Caki2 (cell line): ENCODE measurements around the gene DCTN1. TPM values are rescaled to one million over a fixed set of nuclear protein-coding genes. Genes with fewer than 3 reads are reported as not detected.
"Not testable (repeated sequence)": the region's sequence is repeated elsewhere in the genome, so short reads cannot be mapped to it uniquely, and the experiment has no call there.

Source experiments
- DNase-seq: peaks from one replicate; pipeline ENCODE4 v3.0.0-alpha.2; 2015; ENCODE audit warnings: low read depth
- in situ Hi-C: cut with HindIII; loops from 2 replicates; pipeline ENCODE4 v1.10.0; 2016; ENCODE audit warnings: low sequenced_read_pairs, low pct_unique_long_range_greater_than_20kb, mixed read lengths
- total RNA-seq: library from RNA; depleted of rRNA; stranded (reverse); fragments of >200 nt; shearing (Covaris generic); gene quantifications from 2 replicates; pipeline ENCODE4 v1.2.3, GENCODE V29; 2014; ENCODE audit warnings: low replicate concordance; rRNA removed

Gene DCTN1
- total RNA-seq: 117 TPM in 2 replicates

DNA sequence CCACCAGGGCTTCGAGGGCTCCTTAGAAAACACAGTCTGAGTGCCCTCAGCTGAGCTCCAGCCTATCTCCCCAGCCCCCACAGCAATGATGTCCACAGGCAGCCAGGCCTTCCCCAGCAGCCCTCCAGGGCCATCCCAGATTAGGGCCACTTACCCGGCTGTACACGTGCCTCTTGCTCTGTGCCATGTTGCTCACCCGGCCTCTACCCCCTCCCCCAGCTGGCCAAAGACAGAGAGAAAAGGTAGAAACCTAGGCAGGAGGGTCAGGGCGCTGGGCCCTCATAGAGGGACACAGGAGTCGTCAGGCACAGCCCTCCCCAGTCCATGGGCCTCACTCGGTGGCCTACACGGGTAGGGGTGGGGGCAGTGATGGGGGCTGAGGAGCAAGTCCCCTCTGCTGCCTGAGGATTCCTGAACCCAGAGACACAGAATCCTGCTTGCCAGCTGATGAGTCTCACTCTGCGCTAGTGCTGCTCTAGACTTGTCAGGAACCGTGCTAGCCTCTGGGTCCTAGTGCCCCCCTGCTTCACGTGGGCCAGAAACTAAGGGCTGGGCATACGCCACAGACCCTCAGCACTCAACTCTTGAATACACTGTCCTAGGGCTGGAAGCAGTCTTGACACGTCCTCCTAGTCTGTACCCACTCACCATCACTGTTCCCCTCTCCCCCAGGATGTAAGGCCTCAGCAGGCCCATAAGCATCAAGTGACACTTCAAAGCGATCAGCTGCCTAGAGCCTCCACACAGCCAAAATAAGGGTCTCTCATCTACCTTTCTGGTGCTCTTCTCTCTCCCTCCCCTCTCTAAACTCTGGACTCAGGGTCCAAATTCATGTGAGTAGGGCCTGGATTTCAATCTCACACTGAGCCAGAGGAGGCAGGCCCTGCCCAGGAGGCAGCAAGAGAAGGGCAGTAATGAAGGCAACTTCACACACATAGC is at the start of gene DCTN1:
Gene DCTN1, minus strand, starts transcription at position 461 of the 939 bp plus-strand sequence. Its CDS starts 274 bp downstream, at position 187.
- peak; percentile 19 for DNase-seq
- in situ Hi-C loops: no loop called here

DNA sequence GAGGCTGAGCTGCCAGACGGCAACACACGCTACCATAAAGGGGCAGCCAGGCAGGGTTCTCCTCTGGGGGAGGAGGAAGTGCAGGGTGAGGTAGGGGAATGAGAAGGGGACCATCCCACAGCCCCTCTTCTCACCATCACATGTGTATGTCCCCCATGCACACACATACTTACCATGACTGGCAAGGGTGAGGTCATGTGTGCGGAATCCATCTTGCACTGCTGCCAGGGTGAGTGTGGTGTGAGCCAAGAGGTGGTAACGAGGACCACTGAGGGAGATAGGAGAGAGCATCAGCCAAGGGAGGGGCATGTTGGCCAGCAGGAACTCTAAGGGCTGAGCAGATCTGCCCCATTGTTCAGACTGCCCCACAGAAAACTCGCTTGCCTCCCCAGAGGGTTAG is 48.6 kb upstream of the DCTN1 start:
- in situ Hi-C loops: no loop called here

DNA sequence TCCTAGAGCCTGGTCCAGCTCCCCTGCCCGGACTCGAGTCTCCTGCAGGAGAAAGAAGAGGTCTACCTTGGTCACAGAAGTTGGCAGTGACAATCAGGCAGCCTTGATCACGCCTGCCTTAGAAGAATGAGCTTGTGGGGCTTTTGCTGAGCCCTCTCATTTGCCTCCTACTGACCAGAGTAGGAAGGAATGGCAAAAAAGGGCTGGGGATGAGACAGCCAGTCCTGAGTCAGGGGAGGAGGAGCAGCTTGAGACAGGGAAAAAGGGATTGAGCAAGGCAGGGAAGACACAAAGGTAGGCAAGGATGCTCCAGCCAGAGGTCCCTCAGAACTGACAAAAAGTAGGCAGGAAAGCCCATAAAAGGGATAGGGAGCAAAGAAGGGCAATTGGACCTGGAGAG is 47.4 kb upstream of the DCTN1 start:
- no peak for DNase-seq
- in situ Hi-C loops: no loop called here

More for the DNA sequence above, 48.6 kb upstream of the DCTN1 start:
- DNase-seq: no peak

DNA sequence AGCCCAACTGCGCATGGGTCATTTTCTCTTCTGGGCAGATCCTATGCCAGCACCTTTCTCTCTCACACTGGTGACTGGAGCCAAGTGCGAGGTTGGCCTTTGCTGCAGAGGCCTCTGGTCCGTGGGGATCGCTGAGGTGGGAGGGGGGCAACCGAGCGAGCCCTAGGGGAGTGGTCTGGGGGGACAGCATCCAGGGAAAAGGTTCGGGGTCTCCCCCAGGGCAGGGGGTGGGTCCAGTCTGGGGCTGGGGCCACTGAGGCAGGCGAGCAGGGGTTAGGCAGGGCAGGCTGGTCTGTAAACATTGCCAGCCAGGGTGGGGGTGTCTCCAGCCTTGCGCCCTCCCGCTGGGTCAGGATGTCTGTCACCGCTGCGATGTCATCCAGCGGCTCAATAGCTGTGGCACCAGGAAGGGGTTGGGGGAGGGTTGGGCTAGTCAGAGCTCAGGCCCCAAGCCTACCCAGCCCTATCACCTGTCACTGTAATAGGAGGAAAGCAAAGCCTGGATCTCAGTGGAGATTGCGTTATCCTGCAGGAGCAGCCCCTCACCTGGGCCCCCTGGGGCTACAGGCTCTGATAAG is 46.2 kb upstream of the DCTN1 start:
- in situ Hi-C loops: no loop called here

DNA sequence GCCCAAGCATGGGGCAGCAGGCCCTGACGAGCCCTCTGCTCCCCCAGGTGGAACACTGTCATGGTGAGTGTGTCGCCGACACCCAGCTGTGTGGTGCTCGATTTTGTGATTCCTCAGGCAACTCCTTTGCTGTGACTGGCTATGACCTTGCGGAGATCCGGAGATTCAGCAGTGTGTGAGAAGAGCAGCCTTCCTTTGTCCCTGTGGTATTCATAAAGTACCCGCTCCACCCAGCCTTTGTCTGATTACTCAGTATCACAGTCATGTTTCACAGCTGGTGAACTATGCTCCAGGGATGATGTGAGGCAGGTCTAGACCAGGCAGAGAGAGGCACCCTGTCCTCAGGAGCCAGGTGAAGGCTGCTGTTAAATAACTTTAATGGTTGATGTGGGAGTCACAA is 45.4 kb upstream of the DCTN1 start:
- DNase-seq: peak; percentile 59
- in situ Hi-C loops: no loop called here

More for the DNA sequence above, 46.2 kb upstream of the DCTN1 start:
- DNase-seq: no peak

DNA sequence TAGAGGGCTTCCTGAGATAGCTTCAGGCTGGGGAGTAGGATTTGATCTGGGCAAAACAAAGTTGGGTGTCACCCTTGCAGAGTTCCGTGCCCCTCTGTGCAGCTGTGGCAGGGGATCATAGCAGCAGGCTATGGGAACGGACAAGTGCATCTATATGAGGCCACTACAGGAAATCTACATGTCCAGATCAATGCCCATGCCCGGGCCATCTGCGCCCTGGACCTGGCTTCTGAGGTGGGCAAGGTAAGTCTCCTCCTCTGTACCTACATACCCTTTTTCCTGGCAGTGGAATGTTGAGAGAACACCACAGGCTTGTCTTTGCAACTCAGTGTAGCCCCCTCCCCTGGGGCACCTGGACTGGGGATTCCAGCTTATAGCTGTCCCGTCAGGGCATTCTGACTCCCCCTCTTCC is 44.9 kb upstream of the DCTN1 start:
- DNase-seq: no peak
- in situ Hi-C loops: no loop called here

DNA sequence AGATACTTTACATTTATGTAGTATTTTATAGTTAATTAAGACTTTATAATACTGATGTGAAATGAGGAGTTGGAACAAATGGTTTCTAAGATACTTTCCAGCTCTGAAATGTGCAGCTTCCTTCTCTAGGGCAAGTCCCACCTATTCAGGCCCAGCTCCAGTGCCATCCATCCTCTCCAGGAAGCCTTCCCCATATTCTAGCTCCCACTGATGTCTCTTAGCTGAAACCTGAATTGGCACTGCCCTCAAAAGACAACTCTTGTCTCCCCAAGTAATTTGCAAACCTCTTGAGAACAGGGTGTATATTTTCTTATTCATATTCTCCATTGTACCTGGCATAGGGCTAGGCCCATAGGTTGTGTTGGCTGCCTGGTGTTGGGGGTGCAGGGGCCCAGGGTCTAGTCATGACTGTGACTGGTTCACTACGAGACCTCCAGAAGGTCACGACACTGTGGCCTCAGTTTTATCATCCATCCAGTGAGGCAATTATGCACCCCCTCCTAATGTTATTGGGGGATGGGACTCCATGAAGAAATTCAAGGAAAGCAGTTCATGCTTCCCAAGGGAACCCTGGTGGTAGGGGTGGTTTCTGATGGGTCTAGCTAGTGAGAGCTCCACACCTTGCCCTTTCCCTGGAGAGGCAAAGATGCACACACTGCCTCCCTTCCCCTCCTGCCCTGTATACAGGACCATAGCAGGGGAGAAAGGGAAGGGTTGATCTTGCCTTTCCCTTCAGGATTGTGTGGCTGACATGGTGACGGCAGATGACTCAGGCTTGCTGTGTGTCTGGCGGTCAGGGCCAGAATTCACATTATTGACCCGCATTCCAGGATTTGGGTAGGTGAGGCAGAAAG is 44.3 kb upstream of the DCTN1 start:
- DNase-seq: no peak
- in situ Hi-C loops: no loop called here

DNA sequence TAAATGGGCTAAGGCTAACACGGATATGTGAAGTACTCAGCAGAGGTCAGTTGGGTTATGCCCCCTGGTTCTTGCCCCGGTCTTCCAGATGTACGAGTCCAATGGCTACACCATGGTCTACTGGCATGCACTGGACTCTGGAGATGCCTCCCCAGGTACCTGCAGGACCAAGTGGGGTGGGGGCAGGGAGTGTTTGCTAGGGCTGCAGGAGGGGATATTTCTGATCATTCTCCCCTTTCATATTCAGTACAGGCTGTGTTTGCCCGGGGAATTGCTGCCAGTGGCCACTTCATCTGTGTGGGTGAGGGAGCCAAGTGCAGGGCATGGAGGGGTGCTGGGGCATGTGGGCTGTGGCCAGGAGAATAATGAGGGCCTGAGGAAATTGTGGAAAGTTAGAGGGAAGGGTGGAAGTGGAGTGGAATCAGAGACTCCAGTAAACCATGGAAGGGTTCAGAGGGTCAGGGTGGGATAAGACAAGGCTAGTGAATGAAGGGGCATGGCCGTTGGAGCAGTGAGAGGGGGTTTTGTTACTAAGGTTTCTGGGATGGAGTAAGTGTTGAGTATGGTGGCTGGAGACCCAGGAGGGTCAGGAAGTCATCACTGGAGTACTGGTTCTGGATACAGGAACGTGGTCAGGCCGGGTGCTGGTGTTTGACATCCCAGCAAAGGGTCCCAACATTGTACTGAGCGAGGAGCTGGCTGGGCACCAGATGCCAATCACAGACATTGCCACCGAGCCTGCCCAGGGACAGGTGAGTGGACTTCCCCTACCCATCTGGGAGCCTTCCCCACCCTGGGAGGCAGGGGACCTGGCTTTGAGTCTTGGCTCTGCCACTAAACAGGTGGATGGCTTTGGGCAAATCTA is 43.4 kb upstream of the DCTN1 start:
- DNase-seq: no peak
- in situ Hi-C loops: no loop called here

DNA sequence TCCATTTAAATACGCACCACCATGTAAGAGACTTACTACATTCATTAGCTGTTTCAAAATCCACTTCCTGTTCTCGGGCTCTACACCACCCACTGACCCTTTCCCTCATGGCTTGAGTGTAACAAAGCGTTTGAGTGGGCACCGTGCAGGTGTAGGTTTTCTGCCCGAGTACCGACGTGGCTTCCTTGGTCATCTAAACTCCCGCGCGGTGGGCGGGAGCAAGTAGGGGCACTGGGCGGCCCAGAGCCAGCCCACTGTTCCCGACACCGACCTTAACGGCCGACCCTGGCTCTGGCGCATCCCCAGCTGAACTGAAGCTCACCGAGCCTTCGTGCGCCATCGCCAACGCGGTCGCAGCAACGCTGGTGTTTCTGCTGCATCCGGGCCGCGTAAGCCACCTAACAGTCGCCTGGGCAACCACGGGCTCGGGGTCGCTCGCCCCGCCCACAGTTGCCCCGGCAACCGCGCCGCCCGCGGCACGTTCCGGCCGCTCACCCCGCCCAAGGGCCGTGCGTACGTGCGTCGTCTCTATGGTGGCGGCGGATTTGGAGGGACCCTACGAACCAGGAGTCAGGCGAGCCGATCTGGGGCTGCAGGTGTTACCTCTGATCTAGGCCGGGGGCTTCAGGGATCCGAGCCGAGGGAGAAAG is 41.2 kb upstream of the DCTN1 start, which contains the start of the genes C2orf81 and WDR54:
Gene C2orf81, minus strand, starts transcription at position 399 of the 650 bp plus-strand sequence. Its CDS starts 59 bp downstream, at position 340.
Gene WDR54, plus strand, starts transcription at position 510 of the 650 bp plus-strand sequence. CDS start 424 bp downstream, outside the sequence.
- DNase-seq: peak; percentile 94
- in situ Hi-C loops: no loop called here

DNA sequence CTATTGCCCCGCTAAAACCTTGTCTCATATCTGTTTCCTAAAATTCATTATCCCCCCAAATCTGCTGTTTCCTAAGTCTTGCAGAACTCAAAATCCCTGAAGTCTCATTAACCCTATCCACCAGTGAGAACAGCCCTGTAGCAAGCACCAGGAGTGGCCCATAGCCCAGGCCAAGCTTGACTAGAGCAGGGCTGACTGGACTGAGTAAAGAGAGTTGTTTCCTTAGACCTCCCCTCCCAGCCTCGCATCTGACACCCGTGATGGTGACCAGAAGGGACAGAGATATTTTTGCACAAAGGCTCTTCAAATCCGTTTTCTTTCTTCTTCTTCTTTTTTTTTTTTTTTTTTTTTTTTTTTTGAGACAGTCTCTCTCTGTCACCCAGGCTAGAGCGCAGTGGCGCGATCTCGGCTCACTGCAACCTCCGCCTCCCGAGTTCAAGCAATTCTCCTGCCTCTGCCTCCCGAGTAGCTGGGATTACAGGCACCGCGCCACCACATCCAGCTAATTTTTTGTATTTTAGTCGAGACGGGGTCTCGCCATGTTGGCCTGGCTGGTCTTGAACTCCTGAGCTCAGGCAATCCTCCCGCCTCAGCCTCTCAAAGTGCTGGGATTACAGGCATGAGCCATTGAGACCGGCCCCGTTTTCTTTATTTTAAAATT is 40.5 kb upstream of the DCTN1 start:
- DNase-seq, in situ Hi-C loops: not testable (repeated sequence)

DNA sequence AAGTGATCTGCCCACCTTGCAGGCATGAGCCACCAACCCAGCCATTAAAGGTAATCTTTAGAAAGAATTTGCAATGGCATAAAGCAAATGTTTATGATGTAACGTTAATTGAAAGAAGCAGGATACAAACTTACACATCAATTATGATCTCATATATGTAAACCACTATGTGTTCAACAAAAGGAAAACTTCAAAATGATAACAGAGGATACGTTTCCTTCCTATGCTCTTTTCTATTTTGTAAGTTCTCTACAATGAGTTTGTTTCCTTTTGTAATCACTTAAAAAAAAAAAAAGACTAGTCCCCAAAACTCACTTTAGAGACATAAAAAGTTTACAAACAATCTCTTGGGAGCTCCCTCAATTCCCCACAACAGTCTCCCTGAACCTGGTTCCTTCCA is 39.9 kb upstream of the DCTN1 start:
- DNase-seq: no peak
- in situ Hi-C loops: no loop called here

DNA sequence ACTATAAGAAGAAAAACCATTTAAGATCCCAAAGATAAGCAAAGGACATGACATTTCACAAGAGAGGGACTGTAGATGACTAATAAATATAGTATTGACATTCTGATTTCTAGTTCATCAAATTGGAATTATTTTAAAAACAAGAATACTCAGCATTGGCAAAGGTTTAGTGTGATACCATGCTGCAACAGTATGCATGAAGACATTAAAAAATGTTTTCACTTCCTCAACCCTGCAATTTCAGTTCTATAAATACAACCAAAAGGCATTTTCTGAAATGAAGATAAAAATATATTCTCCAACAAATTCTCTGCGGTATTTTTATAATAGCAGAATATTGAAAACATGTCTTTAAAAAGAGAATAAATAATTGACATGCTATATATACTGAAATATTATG is 39.2 kb upstream of the DCTN1 start:
- no peak for DNase-seq
- in situ Hi-C loops: no loop called here

DNA sequence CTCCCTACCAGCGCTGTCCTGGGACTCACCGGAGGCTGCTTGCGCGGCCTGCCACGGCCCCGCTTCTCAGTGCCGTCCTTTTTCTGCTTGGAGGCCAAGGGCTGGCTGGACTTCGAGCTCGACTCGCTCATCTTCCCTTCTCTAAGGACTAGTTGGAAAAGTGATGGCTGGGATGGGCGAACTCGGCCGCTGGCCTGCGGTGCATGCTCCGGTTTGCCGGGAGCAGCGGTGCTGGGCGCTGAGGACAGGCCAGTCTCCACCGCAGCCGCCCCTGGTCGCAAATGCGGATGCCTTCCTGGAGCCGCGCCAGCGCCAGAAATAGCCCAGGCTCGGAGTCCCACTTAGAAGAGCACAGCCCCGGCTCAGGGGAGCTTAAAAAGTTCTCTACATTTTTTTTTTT is 38.2 kb upstream of the DCTN1 start:
- in situ Hi-C loops: no loop called here
- no peak for DNase-seq

DNA sequence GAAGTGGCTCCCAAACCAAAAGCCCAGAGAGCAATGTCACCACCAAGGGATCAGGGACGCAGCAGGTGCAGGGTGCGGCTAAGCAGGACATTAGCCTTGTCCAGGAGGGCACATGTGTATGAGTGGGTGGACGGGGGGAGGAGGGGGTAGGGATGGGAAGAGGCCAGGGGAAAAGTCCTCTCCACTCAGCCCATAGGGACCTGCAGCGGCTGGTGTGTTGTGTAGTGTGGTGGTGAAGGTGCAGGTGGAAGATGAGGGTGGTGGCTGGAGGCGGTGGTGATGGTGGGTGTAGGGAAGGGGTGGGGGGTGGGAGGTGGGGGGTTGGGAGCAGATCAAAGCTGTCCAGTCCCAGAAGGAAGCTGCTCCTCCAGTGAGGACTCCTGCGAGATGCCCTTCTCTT is 37.7 kb upstream of the DCTN1 start:
- DNase-seq: no peak
- in situ Hi-C loops: no loop called here

DNA sequence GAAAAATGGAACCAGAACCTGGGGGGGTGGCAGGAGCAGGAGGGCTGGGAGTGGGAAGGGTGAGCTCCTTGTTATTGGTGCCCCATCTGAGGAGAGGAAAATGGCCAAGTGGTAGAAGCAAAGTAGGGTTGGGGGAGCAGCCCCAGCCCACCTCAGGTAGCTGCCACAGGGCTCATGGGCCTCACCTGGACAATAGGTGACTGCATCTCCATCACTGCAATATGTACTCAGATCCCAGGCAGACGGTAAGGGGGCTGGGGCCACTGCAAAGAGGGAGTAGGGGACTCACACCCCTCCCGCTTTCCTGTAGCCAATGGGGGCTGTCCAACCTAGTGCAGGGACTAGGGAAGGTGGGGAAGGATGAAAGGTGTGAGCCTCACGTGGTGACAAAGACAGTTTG is 37.1 kb upstream of the DCTN1 start:
- in situ Hi-C loops: no loop called here

DNA sequence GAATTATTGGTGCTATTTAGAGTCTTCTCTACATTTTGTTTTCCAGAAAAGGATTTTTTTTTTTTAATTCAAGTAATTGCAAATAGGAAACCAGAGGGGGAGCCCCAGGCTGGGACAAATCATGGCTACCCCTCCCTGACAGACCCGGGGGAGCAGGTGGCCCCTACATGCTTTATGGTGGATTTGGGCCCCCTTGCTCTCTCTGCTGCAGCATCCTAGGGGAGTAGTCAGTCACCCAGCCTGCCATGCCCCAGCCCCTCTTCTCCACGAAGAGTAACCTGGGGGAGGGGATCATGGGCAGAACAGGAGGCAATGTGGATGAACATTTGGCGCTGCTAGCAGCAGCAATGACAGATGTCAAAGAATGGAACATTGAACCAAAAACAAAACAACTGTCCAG is 36.7 kb upstream of the DCTN1 start:
- in situ Hi-C loops: no loop called here
- no peak for DNase-seq

More for the DNA sequence above, 37.1 kb upstream of the DCTN1 start:
- DNase-seq: no peak
